Measurements from ENCODE around the gene MACC1.
"Not testable (repeated sequence)": the region's sequence is repeated elsewhere in the genome, so short reads cannot be mapped to it uniquely, and the experiment has no call there.

MACC1 gene

GRCh38 chr7:20122653-20123316 lies 94.4 kb downstream of the MACC1 start:
- not testable (repeated sequence) for DNase-seq

DNA sequence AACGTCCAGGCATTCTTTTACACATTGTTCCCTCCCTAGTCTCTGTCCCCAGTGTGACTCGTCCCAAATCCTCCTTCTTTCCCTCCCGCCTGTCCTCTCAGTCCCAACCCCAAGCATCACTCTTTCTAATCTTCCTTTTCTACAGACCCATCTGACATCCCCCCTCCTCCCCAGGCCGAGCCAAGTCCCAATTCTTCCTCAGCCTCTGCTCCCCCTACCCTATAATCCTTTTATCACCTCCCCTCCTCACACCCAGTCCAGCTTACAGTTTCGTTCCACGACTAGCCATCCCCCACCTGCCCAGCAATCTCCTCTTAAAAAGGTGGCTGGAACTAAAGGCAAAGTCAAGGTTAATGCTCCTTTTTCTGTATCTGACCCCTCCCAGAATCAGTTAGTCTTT lies 95.1 kb downstream of the MACC1 start:
- no peak for DNase-seq

DNA sequence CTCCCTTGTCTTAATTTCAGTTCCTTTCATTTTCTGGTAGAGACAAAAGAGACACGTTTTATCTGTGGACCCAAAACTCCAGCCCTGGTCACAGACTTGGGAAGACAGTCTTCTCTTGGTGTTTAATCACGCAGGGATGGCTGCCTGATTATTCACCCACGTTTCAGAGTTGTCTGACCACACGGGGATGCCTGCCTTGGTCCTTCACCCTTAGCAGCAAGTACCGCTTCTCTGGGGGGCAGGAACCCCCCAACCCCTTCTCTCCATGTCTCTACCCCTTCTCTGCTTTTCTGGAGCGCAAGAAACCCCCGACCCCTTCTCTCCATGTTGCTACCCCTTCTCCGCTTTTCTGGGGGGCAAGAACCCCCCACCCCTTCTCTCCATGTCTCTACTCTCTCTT lies 95.8 kb downstream of the MACC1 start:
- DNase-seq, result no peak

GRCh38 chr7:20120611-20121168 lies 96.5 kb downstream of the MACC1 start:
- DNase-seq, result not testable (repeated sequence)

DNA sequence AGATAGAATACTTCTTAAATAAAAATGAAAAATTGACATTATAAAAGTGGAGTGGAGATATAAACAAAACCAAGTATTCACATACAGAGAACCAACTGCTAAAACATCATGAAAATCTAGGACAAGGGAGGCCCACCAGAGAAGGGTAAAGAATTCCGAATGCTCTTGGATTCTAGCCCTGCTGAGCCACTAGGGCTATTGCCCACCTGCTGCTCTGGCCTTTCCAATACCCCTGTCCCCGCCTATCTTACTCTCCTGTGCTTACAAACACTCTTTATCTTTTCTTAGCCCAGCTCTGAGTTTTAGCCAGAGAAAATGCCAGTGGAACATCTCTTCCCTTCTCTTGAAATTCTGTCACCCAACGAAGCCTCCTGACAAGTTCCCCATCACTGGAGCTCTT lies 100.3 kb downstream of the MACC1 start:
- no peak for DNase-seq

DNA sequence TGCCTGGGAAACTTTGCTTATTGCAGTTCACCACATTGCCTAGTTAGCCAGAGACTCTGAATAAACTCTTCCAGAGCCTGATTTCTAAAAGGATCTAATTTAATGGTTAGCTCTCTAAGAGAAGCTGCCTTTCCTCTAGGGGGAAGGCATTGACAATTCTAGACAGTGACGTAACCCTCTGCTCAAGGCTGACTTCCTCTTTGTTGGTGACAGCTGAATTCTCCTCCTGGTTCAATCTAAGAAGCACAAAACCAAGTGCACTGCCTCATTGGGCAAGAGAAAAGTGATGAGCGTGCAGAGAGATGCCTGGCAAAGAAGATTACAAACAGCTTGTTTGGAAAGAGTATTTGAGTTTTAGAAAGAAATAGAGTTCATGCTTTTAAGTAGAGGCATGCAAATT lies 102.7 kb downstream of the MACC1 start:
- no peak for DNase-seq

GRCh38 chr7:20113427-20114027 lies 103.7 kb downstream of the MACC1 start:
- DNase-seq, result no peak

GRCh38 chr7:20112696-20113095 lies 104.5 kb downstream of the MACC1 start:
- no peak for DNase-seq

GRCh38 chr7:20111821-20112542 lies 105.2 kb downstream of the MACC1 start:
- no peak for DNase-seq

- DNase-seq, result no peak
Observed at GRCh38 chr7:20107582-20107981, 109.6 kb downstream of the MACC1 start.

- no peak for DNase-seq
Observed at GRCh38 chr7:20104696-20105095, 112.5 kb downstream of the MACC1 start.

- DNase-seq, result no peak
Observed at GRCh38 chr7:20102982-20103381, 114.2 kb downstream of the MACC1 start.

DNA sequence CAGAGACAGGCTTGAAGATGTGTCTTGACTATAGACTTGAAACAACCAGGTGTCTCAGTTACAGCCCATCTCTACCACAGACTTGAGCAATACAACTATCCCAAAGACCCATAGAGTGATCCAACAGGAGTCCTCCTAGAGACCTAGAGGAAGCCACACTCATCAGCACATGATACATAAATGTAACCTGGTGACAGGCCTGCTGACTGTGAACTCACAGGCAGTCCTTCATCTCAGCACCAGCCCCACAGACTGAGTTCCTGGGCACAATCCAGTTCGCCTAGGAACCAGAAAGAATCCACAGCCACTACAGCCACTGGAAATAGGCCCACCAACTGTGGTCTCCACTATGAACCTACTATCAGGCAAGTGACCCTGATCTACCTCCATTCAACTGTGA lies 121.3 kb downstream of the MACC1 start:
- DNase-seq, result no peak

DNA sequence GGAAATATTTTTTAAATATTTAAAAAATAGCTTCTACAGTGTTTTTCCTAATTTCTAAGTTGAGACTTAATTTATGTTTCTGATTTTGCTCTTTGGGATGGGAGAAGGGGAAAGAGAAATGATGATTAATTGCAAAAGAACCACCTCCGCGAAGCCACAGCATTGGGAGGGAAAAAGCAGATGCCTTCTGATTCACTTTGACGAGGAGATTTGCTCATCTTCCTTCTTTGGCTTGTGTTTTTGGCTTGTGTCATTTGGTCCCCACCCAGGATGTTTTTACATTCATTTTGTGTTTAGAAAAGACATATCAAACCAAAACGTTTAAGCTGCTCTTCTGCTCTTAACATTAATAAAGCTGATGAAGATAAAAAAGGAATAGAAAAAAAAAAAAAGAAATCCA lies 121.7 kb downstream of the MACC1 start:
- DNase-seq, result no peak

DNA sequence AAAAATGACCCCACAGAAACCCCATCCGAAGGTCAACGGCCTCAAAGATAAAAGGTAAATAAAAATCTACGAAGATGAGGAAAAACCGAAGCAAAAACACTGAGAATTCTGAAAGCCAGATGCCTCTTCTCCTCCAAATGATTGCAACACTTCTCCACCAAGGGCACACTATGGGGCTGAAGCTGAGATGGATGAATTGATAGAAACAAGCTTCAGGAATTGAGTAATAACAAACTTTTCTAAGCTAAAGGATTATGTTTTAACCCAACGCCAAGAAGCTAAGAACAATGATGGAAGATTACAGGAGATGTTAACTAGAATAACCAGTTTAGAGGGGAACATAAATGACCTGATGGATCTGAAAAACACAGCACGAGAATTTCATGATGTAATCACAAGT lies 127.8 kb downstream of the MACC1 start:
- no peak for DNase-seq

DNA sequence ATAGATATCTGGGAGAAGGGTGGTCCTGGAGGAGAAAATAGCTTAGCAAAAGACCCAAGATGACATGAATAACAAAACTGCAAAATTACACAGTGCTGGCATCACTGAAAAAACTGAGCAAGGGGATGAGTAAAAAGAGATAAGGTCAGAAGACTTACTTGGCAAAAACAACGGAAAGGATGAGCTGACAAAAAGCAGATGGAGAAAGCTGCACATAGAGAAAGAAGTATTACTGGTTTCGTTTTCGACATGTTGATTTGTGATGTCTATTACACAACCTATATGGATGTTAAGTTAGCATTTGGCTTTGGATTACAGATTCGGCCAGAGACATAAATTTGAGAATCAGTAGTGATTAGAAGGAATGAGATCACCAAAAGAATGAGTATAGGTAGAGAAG lies 132.1 kb downstream of the MACC1 start:
- DNase-seq, result no peak
